SH-SY5Y (cell line): ENCODE measurements around the gene DDR2.

ENCODE experiments used
- GATA2 ChIP-seq: IDR thresholded peaks from 2 replicates; pipeline ENCODE4 v1.6.1; 2011; ENCODE audit warnings: mild to moderate bottlenecking, low read depth, low read length
- GATA3 ChIP-seq: IDR thresholded peaks from 2 replicates; pipeline ENCODE4 v1.6.1; 2011; ENCODE audit warnings: low read depth, mild to moderate bottlenecking, low read length, moderate library complexity

DNA sequence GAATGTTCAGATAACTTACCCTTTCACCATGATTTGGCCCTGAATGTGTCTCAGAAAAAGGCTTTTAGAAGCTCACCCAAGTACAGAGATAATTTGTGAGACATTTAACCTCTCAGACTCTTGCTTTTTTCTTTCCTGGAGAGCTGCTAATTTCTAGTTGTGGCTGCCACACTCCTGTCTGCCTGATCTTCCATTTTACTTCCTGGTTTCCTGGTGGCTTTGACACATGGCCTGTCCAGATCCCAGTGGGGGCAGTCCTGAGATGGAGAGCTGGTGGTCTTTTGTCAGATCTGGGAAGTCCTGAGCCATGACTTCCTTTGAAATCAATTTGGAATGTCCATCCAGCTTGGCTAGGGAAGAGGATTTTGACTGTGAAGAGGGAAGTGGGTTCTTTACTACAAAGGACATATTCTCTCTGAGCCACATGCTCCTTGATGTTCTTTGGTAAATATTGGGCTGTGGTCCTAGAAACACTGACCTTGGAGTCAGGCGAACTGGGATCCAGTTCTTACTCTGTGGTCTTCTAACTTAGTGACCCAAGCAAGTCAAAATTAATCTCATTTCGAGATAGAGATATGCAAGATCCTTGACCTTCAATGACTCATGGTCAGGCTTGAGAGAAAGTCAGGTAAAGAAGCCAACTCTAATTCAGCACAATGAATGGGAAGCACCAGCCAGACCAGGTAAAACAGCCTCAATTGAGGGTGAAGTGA, 80.2 kb downstream of the DDR2 start:
- no peak for TF ChIP-seq GATA2
- TF ChIP-seq GATA3 = no peak
